AG09309 (cell line): ENCODE measurements around the gene CEP97.
"Not testable (repeated sequence)": the region's sequence is repeated elsewhere in the genome, so short reads cannot be mapped to it uniquely, and the experiment has no call there.

Experiments used
- DNase-seq: peaks from one replicate; pipeline ENCODE4 v3.0.0-alpha.2; 2010; ENCODE audit warnings: low read depth
- H3K4me3 ChIP-seq: 2 replicates; pipeline ENCODE4 v1.5.1; 2011; ENCODE audit warnings: mild to moderate bottlenecking, low read depth, low read length, moderate library complexity; ENCODE audit not compliant: control insufficient read depth
- CTCF ChIP-seq: IDR thresholded peaks from 2 replicates; pipeline ENCODE4 v1.5.1; 2011; ENCODE audit warnings: mild to moderate bottlenecking, low read depth, low read length, inconsistent platforms; ENCODE audit not compliant: insufficient read depth, control insufficient read depth; ENCODE audit errors: missing control alignments

The CEP97 gene

GRCh38 chr3:101724329-101725193 is at the start of gene CEP97:
CEP97 (plus strand) TSS chr3:101724614; CDS start chr3:101724677, 63 bp downstream.
- peak within 1 kb of the TSS; percentile 73 for H3K4me3 ChIP-seq
- peak; percentile 50 for DNase-seq

GRCh38 chr3:101675709-101676215 is 48.7 kb upstream of the CEP97 start:
- DNase-seq: no peak
- TF ChIP-seq CTCF: no peak
- peak overlapping the region; percentile 99 for H3K4me3 ChIP-seq

More at GRCh38 chr3:101724329-101725193, at the start of gene CEP97:
- no peak for TF ChIP-seq CTCF

- peak; percentile 1 for TF ChIP-seq CTCF
- peak; percentile 82 for DNase-seq
- peak overlapping the region; percentile 99 for H3K4me3 ChIP-seq
These were observed 48.1 kb upstream of the CEP97 start for GRCh38 chr3:101676216-101676764.

GRCh38 chr3:101676765-101677435 is 47.5 kb upstream of the CEP97 start, which contains the start of gene ZBTB11:
ZBTB11 (minus strand) TSS chr3:101677132; CDS start chr3:101676914, 218 bp downstream.
- H3K4me3 ChIP-seq: peak within 1 kb of the TSS; percentile 99
- TF ChIP-seq CTCF: peak; percentile 63
- peak; percentile 99 for DNase-seq

- DNase-seq: no peak
- TF ChIP-seq CTCF: no peak
- H3K4me3 ChIP-seq: peak overlapping the region; percentile 12
These were observed 46.8 kb upstream of the CEP97 start for GRCh38 chr3:101677436-101678286.

GRCh38 chr3:101678837-101679236 is 45.6 kb upstream of the CEP97 start:
- H3K4me3 ChIP-seq, DNase-seq: not testable (repeated sequence)
